ENCODE measurements around the gene OR13C4.
"Not testable (repeated sequence)": the region's sequence is repeated elsewhere in the genome, so short reads cannot be mapped to it uniquely, and the experiment has no call there.

The OR13C4 gene
- 0 reads per million in 9 experiments for total RNA-seq

GRCh38 chr9:104527109-104527508 is at the start of gene OR13C4:
Gene OR13C4, minus strand, starts transcription at chr9:104527209. Its CDS starts 0 bp downstream, at chr9:104527209.
- ATAC-seq (replicated peaks) (no peak), DNase-seq (no peak)
- Mint-ChIP-seq H3K9me3 (peaks cover 0 to 4% of the 10 kb centered on the region in 2 donors), H3K4me3 (no peak within 1 kb of the TSS), H3K27me3 (no peaks in the 10 kb centered on the region), H3K36me3 (ENCODE audit: insufficient read depth) (no peaks in the 10 kb centered on the region), H3K4me1 (ENCODE audit: low read depth in 2 of 2) (no peaks in the 10 kb centered on the region), H3K27ac (no peak within 1 kb of the TSS)

- no peaks in the 10 kb centered on the region for H3K4me1 Mint-ChIP-seq (ENCODE audit: low read depth in 2 of 2)
- H3K27me3 Mint-ChIP-seq, result no peaks in the 10 kb centered on the region
- H3K36me3 Mint-ChIP-seq (ENCODE audit: insufficient read depth), result no peaks in the 10 kb centered on the region
- ATAC-seq (replicated peaks) (no peak), DNase-seq (no peak)
- no peak overlapping the region for H3K4me3 Mint-ChIP-seq
- no peaks in the 10 kb centered on the region for H3K9me3 Mint-ChIP-seq
- H3K27ac Mint-ChIP-seq, result no peak overlapping the region
Measured at GRCh38 chr9:104575456-104575855, 48.4 kb upstream of the OR13C4 start.

GRCh38 chr9:104572612-104573011 is 45.6 kb upstream of the OR13C4 start:
- no peak overlapping the region for H3K4me3 Mint-ChIP-seq
- H3K9me3 Mint-ChIP-seq, result peaks cover 0 to 7% of the 10 kb centered on the region in 2 donors
- no peaks in the 10 kb centered on the region for H3K27me3 Mint-ChIP-seq
- no peak for DNase-seq
- no peaks in the 10 kb centered on the region for H3K36me3 Mint-ChIP-seq (ENCODE audit: insufficient read depth)
- ATAC-seq (replicated peaks), result no peak
- no peak overlapping the region for H3K27ac Mint-ChIP-seq
- no peaks in the 10 kb centered on the region for H3K4me1 Mint-ChIP-seq (ENCODE audit: low read depth in 2 of 2)

GRCh38 chr9:104568868-104569267 is 41.9 kb upstream of the OR13C4 start, which contains the start of gene OR13C8:
Gene OR13C8, plus strand, starts transcription at chr9:104569168. Its CDS starts 0 bp downstream, at chr9:104569168.
- H3K4me3 Mint-ChIP-seq, result no peak within 1 kb of the TSS
- peaks cover 3 to 7% of the 10 kb centered on the region in 2 donors for H3K9me3 Mint-ChIP-seq
- H3K4me1 Mint-ChIP-seq (ENCODE audit: low read depth in 2 of 2), result no peaks in the 10 kb centered on the region
- no peaks in the 10 kb centered on the region for H3K27me3 Mint-ChIP-seq
- DNase-seq (no peak), ATAC-seq (replicated peaks) (no peak)
- H3K36me3 Mint-ChIP-seq (ENCODE audit: insufficient read depth), result no peaks in the 10 kb centered on the region
- no peak within 1 kb of the TSS for H3K27ac Mint-ChIP-seq

- Mint-ChIP-seq H3K4me3 (no peak overlapping the region), H3K27ac (no peak overlapping the region), H3K27me3 (no peaks in the 10 kb centered on the region), H3K9me3 (peaks cover 4 to 6% of the 10 kb centered on the region in 2 donors), H3K4me1 (ENCODE audit: low read depth in 2 of 2) (no peaks in the 10 kb centered on the region), H3K36me3 (ENCODE audit: insufficient read depth) (no peaks in the 10 kb centered on the region)
- no peak for DNase-seq
- ATAC-seq (replicated peaks), result no peak
Measured at GRCh38 chr9:104564358-104564757, 37.3 kb upstream of the OR13C4 start.

GRCh38 chr9:104556830-104557634 is 30.0 kb upstream of the OR13C4 start:
- Mint-ChIP-seq H3K27ac (no peak overlapping the region), H3K4me3 (no peak overlapping the region), H3K27me3 (no peaks in the 10 kb centered on the region), H3K9me3 (peaks cover 7 to 16% of the 10 kb centered on the region in 2 donors), H3K4me1 (ENCODE audit: low read depth in 2 of 2) (no peaks in the 10 kb centered on the region), H3K36me3 (ENCODE audit: insufficient read depth) (no peaks in the 10 kb centered on the region)
- DNase-seq (no peak), ATAC-seq (replicated peaks) (no peak)

GRCh38 chr9:104555521-104555920 is 28.5 kb upstream of the OR13C4 start:
- no peaks in the 10 kb centered on the region for H3K4me1 Mint-ChIP-seq (ENCODE audit: low read depth in 2 of 2)
- no peaks in the 10 kb centered on the region for H3K36me3 Mint-ChIP-seq (ENCODE audit: insufficient read depth)
- H3K9me3 Mint-ChIP-seq, result peaks cover 7 to 13% of the 10 kb centered on the region in 2 donors
- H3K27ac Mint-ChIP-seq, result no peak overlapping the region
- H3K27me3 Mint-ChIP-seq, result no peaks in the 10 kb centered on the region
- DNase-seq (no peak), ATAC-seq (replicated peaks) (no peak)
- H3K4me3 Mint-ChIP-seq, result no peak overlapping the region

GRCh38 chr9:104553261-104553660 is 26.3 kb upstream of the OR13C4 start:
- no peak overlapping the region for H3K4me3 Mint-ChIP-seq
- ATAC-seq (replicated peaks), result no peak
- peaks cover 7 to 12% of the 10 kb centered on the region in 2 donors for H3K9me3 Mint-ChIP-seq
- no peak overlapping the region for H3K27ac Mint-ChIP-seq
- no peaks in the 10 kb centered on the region for H3K27me3 Mint-ChIP-seq
- DNase-seq, result no peak
- H3K36me3 Mint-ChIP-seq (ENCODE audit: insufficient read depth), result no peaks in the 10 kb centered on the region
- no peaks in the 10 kb centered on the region for H3K4me1 Mint-ChIP-seq (ENCODE audit: low read depth in 2 of 2)

GRCh38 chr9:104544644-104545043 is 17.6 kb upstream of the OR13C4 start:
- Mint-ChIP-seq H3K27ac (no peak overlapping the region), H3K36me3 (ENCODE audit: insufficient read depth) (no peaks in the 10 kb centered on the region)

GRCh38 chr9:104539275-104539674 is 12.3 kb upstream of the OR13C4 start:
- ATAC-seq (replicated peaks) (no peak), DNase-seq (no peak)
- Mint-ChIP-seq H3K27ac (no peak overlapping the region), H3K27me3 (no peaks in the 10 kb centered on the region), H3K36me3 (ENCODE audit: insufficient read depth) (no peaks in the 10 kb centered on the region), H3K4me3 (no peak overlapping the region), H3K4me1 (ENCODE audit: low read depth in 2 of 2) (no peaks in the 10 kb centered on the region), H3K9me3 (no peaks in the 10 kb centered on the region)

More at GRCh38 chr9:104544644-104545043, 17.6 kb upstream of the OR13C4 start:
- no peaks in the 10 kb centered on the region for H3K9me3 Mint-ChIP-seq
- no peaks in the 10 kb centered on the region for H3K4me1 Mint-ChIP-seq (ENCODE audit: low read depth in 2 of 2)
- DNase-seq (no peak), ATAC-seq (replicated peaks) (no peak)
- H3K4me3 Mint-ChIP-seq, result no peak overlapping the region
- no peaks in the 10 kb centered on the region for H3K27me3 Mint-ChIP-seq

GRCh38 chr9:104536756-104537155 is 9.7 kb upstream of the OR13C4 start, which contains the start of gene OR13C3:
Gene OR13C3, minus strand, starts transcription at chr9:104536856. Its CDS starts 133 bp downstream, at chr9:104536723.
- DNase-seq (no peak), ATAC-seq (replicated peaks) (no peak)
- Mint-ChIP-seq H3K36me3 (ENCODE audit: insufficient read depth) (no peaks in the 10 kb centered on the region), H3K27ac (no peak within 1 kb of the TSS), H3K4me1 (ENCODE audit: low read depth in 2 of 2) (no peaks in the 10 kb centered on the region), H3K27me3 (no peaks in the 10 kb centered on the region), H3K4me3 (no peak within 1 kb of the TSS), H3K9me3 (peaks cover 0 to 5% of the 10 kb centered on the region in 2 donors)

GRCh38 chr9:104520241-104520640 is 6.8 kb downstream of the OR13C4 start:
- H3K9me3 Mint-ChIP-seq; H3K27ac Mint-ChIP-seq; DNase-seq; ATAC-seq (replicated peaks); H3K27me3 Mint-ChIP-seq; H3K4me1 Mint-ChIP-seq (ENCODE audit: low read depth in 2 of 2); H3K4me3 Mint-ChIP-seq; H3K36me3 Mint-ChIP-seq (ENCODE audit: insufficient read depth): not testable (repeated sequence)

GRCh38 chr9:104514901-104515300 is 12.1 kb downstream of the OR13C4 start:
- Mint-ChIP-seq H3K27me3 (no peaks in the 10 kb centered on the region), H3K27ac (no peak overlapping the region), H3K9me3 (peaks cover 6 to 15% of the 10 kb centered on the region in 2 donors), H3K4me1 (ENCODE audit: low read depth in 2 of 2) (no peaks in the 10 kb centered on the region), H3K4me3 (no peak overlapping the region), H3K36me3 (ENCODE audit: insufficient read depth) (no peaks in the 10 kb centered on the region)
- ATAC-seq (replicated peaks), result no peak
- DNase-seq, result no peak

- ATAC-seq (replicated peaks), result no peak
- no peak for DNase-seq
- H3K27ac Mint-ChIP-seq, result no peak overlapping the region
- H3K9me3 Mint-ChIP-seq, result peaks cover 0 to 15% of the 10 kb centered on the region in 2 donors
- H3K27me3 Mint-ChIP-seq, result no peaks in the 10 kb centered on the region
- no peak overlapping the region for H3K4me3 Mint-ChIP-seq
- H3K36me3 Mint-ChIP-seq (ENCODE audit: insufficient read depth), result no peaks in the 10 kb centered on the region
- no peaks in the 10 kb centered on the region for H3K4me1 Mint-ChIP-seq (ENCODE audit: low read depth in 2 of 2)
Measured at GRCh38 chr9:104506565-104506964, 20.4 kb downstream of the OR13C4 start.
